OCI-LY7 (cell line): ENCODE measurements around the gene UPK3A. TPM values are rescaled to one million over a fixed set of nuclear protein-coding genes. Genes with fewer than 3 reads are reported as not detected.

Source experiments
- BruUV-seq: library from RNA; stranded (reverse); fragments of 400-500 nt; replicated peaks from 2 replicates; lab custom pipeline; 2021; lab: Mats Ljungman, UMichigan
- CTCF ChIA-PET: fragments of 300-600 bp; sonication (Branson Sonifier 250); formaldehyde crosslinking; loops from one replicate; lab custom pipeline; 2022; ENCODE audit warnings: antibody characterized with exemption; ENCODE audit not compliant: unreplicated experiment; lab: Charles Lee
- POLR2A ChIA-PET: fragments of 300-600 bp; sonication (Branson Sonifier 250); formaldehyde crosslinking; loops from one replicate; lab custom pipeline; 2022; ENCODE audit warnings: antibody characterized with exemption; lab: Charles Lee
- DNase-seq: peaks from one replicate; pipeline ENCODE4 v3.0.0-alpha.2; 2015; ENCODE audit warnings: low spot score
- H2AFZ ChIP-seq: fragments of 200-600 bp; sonication (generic), shearing (Covaris generic); 2 replicates; pipeline ENCODE4 v1.6.1; 2014; ENCODE audit warnings: mild to moderate bottlenecking, antibody characterized with exemption, low read length, moderate library complexity
- H3K27ac ChIP-seq: fragments of 200-600 bp; sonication (generic); 2 replicates; pipeline ENCODE4 v1.5.1; 2014; ENCODE audit warnings: mixed run types, low read depth, mild to moderate bottlenecking, moderate library complexity, low read length, inconsistent platforms; ENCODE audit not compliant: poor library complexity, severe bottlenecking
- H3K36me3 ChIP-seq: fragments of 200-600 bp; sonication (generic); 2 replicates; pipeline ENCODE4 v1.6.1; 2014; ENCODE audit warnings: mild to moderate bottlenecking, antibody characterized with exemption, low read length, moderate library complexity, mixed read lengths; ENCODE audit not compliant: insufficient read depth
- H3K4me1 ChIP-seq: fragments of 200-600 bp; sonication (generic); 2 replicates; pipeline ENCODE4 v1.5.1; 2014; ENCODE audit warnings: mild to moderate bottlenecking, low read length; ENCODE audit not compliant: insufficient read depth, poor library complexity, severe bottlenecking
- H3K4me2 ChIP-seq: fragments of 200-600 bp; sonication (generic); 2 replicates; pipeline ENCODE4 v1.6.1; 2014; ENCODE audit warnings: mild to moderate bottlenecking, low read length
- H3K4me3 ChIP-seq: fragments of 200-600 bp; sonication (generic); 2 replicates; pipeline ENCODE4 v1.5.1; 2014; ENCODE audit warnings: mild to moderate bottlenecking, low read depth, low read length; ENCODE audit not compliant: poor library complexity, severe bottlenecking
- H3K79me2 ChIP-seq: fragments of 200-600 bp; sonication (generic); 2 replicates; pipeline ENCODE4 v1.6.1; 2016; ENCODE audit warnings: low read depth, mild to moderate bottlenecking, low read length, moderate library complexity, mixed read lengths; ENCODE audit not compliant: insufficient read depth
- H3K9me2 ChIP-seq: fragments of 200-600 bp; sonication (generic); 2 replicates; pipeline ENCODE4 v1.6.1; 2016; ENCODE audit warnings: mild to moderate bottlenecking, low read length, mixed read lengths; ENCODE audit not compliant: insufficient read depth
- H3K9me3 ChIP-seq: fragments of 200-600 bp; sonication (generic); 2 replicates; pipeline ENCODE4 v1.6.1; 2014; ENCODE audit warnings: mild to moderate bottlenecking, mixed run types, low read length, mixed read lengths
- H4K20me1 ChIP-seq: fragments of 200-600 bp; sonication (generic); 2 replicates; pipeline ENCODE4 v1.6.1; 2014; ENCODE audit warnings: mild to moderate bottlenecking, antibody characterized with exemption, low read length, moderate library complexity, mixed read lengths; ENCODE audit not compliant: insufficient read depth
- EZH2phosphoT487 ChIP-seq: fragments of 200-600 bp; sonication (generic); IDR thresholded peaks from 2 replicates; pipeline ENCODE4 v1.6.1; 2018; ENCODE audit warnings: low read depth, borderline replicate concordance, mild to moderate bottlenecking, mixed run types, antibody characterized with exemption, low read length, moderate library complexity, mixed read lengths
- intact Hi-C: fragments of 100-400 bp; cut with micrococcal nuclease; formaldehyde crosslinking; loops from one replicate; pipeline ENCODE4 v1.10.0; 2022; ENCODE audit not compliant: unreplicated experiment
- total RNA-seq, 2 experiments: library from RNA; depleted of rRNA in 1 of 2; stranded (reverse); fragments of >200 nt in 1 of 2; shearing (Covaris generic) in 1 of 2; gene quantifications; 2 replicates each; pipeline ENCODE4 v1.2.3, GENCODE V29; 2014 to 2022
- TF ChIP-seq, protein P1 (sequence below): fragments of 200-600 bp; sonication (generic); conservative IDR thresholded peaks from 2 replicates; pipeline ENCODE4 v1.5.1; 2014; ENCODE audit warnings: mild to moderate bottlenecking, antibody characterized with exemption, low read length, moderate library complexity, mixed read lengths

The UPK3A gene
- total RNA-seq, 2 experiments from 2014 or later = not detected

- Histone ChIP-seq H2AFZ (peak overlapping the region; percentile 18; the same call in 1 of the 2 replicates), H3K9me3 (no peaks in the 10 kb centered on the region), H3K79me2 (peaks cover 43% of the 10 kb centered on the region; the same call in 1 of the 2 replicates), H3K27ac (peak overlapping the region; percentile 19), H4K20me1 (peaks cover 17% of the 10 kb centered on the region), H3K4me1 (peaks cover 20% of the 10 kb centered on the region), H3K9me2 (no peaks in the 10 kb centered on the region), H3K4me3 (peak overlapping the region; percentile 25), H3K36me3 (peaks cover 11% of the 10 kb centered on the region; the same call in 1 of the 2 replicates), H3K4me2 (peak overlapping the region; percentile 67)
- DNase-seq = peak; percentile 34
- CTCF ChIA-PET = no interaction called here
- intact Hi-C loops = no loop called here
- POLR2A ChIA-PET = interaction anchor here (0.5 to 0.6 kb wide), 2 partner anchors 42 to 1809 kb away, joined by 3 to 5 read pairs; no protein-coding TSS in a partner anchor
- BruUV-seq = no TSS peak
- TF ChIP-seq, protein P1, sequence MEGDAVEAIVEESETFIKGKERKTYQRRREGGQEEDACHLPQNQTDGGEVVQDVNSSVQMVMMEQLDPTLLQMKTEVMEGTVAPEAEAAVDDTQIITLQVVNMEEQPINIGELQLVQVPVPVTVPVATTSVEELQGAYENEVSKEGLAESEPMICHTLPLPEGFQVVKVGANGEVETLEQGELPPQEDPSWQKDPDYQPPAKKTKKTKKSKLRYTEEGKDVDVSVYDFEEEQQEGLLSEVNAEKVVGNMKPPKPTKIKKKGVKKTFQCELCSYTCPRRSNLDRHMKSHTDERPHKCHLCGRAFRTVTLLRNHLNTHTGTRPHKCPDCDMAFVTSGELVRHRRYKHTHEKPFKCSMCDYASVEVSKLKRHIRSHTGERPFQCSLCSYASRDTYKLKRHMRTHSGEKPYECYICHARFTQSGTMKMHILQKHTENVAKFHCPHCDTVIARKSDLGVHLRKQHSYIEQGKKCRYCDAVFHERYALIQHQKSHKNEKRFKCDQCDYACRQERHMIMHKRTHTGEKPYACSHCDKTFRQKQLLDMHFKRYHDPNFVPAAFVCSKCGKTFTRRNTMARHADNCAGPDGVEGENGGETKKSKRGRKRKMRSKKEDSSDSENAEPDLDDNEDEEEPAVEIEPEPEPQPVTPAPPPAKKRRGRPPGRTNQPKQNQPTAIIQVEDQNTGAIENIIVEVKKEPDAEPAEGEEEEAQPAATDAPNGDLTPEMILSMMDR = no peak
- TF ChIP-seq EZH2phosphoT487 = no peak
Observed at GRCh38 chr22:45318168-45318557, 33.4 kb downstream of the UPK3A start.

DNA sequence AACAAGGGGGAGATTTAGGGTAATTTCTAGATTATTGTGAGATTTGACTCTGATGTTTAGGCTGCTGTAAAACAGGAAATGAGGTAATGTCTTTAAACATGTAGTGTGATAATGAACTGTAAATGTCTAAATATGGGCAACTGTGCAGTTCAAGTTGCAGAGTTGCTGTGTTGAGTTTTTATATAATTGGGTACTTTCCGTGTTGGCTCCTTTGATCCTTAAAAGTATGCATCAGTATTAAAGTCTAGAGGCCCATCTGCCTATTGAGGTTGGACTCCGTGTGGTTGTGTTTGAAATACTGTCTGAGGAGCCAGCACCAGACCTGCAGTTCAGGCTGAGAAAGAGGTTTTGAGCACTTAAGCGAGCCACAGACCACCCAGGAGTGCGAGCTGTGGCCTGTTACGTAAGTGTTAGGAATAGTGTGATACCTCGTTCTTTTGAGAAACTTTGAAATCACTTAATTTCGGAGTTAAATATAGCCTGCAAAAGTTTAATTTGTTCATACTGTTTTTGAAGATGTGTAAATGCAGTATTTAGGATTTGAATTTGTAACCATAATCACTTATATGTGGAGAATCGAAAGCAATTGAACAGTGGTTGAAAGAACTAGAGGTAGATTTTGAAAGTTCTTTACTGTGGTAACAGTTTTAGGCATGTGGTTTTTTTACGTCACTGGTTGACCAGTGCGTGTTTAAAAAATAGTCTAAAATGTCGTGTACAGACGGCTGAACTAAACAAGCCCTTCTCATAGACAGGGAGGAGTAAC, 34.0 kb downstream of the UPK3A start:
- BruUV-seq = no TSS peak
- Histone ChIP-seq H3K4me3 (peak overlapping the region; percentile 25), H3K9me2 (no peaks in the 10 kb centered on the region), H3K9me3 (no peaks in the 10 kb centered on the region), H3K4me2 (peak overlapping the region; percentile 67), H3K4me1 (peaks cover 20% of the 10 kb centered on the region), H4K20me1 (peaks cover 17% of the 10 kb centered on the region), H3K36me3 (peaks cover 17% of the 10 kb centered on the region), H2AFZ (peak overlapping the region; percentile 18; the same call in 1 of the 2 replicates), H3K27ac (peak overlapping the region; percentile 19), H3K79me2 (peaks cover 43% of the 10 kb centered on the region; the same call in 1 of the 2 replicates)
- DNase-seq = peak; percentile 10
- CTCF ChIA-PET = no interaction called here
- intact Hi-C loops = no loop called here
- POLR2A ChIA-PET = interaction anchor here (0.5 to 0.6 kb wide), 2 partner anchors 43 to 210 kb away, joined by 3 to 5 read pairs; no protein-coding TSS in a partner anchor
- TF ChIP-seq, protein P1 = no peak

GRCh38 chr22:45319324-45319685, 34.6 kb downstream of the UPK3A start:
- Histone ChIP-seq H3K4me1 (peaks cover 20% of the 10 kb centered on the region), H2AFZ (no peak overlapping the region), H3K4me3 (no peak overlapping the region), H3K27ac (no peak overlapping the region), H3K36me3 (peaks cover 22% of the 10 kb centered on the region), H4K20me1 (peaks cover 17% of the 10 kb centered on the region), H3K79me2 (peaks cover 43% of the 10 kb centered on the region; the same call in 1 of the 2 replicates), H3K9me2 (no peaks in the 10 kb centered on the region), H3K4me2 (peak overlapping the region; percentile 67), H3K9me3 (no peaks in the 10 kb centered on the region)
- ChIA-PET POLR2A (interaction anchor here (0.5 kb wide), 1 partner anchor 210 kb away, joined by 5 read pairs; no protein-coding TSS in a partner anchor), CTCF (no interaction called here)
- no peak for DNase-seq
- no peak for TF ChIP-seq EZH2phosphoT487
- TF ChIP-seq, protein P1 = no peak
- no TSS peak for BruUV-seq
- intact Hi-C loops = no loop called here
